HCT116 (cell line): ENCODE data around the gene DLG2. TPM values are rescaled to one million over a fixed set of nuclear protein-coding genes. Genes with fewer than 3 reads are reported as not detected.

Experiments
- ATAC-seq: fragments of 200-7000 bp; cut with Tn5 transposase; 2 replicates; pipeline ENCODE4 v1.9.1; 2020; ENCODE audit warnings: mild to moderate bottlenecking, moderate library complexity
- BruUV-seq: library from RNA; stranded (reverse); fragments of 400-500 nt; replicated peaks from 2 replicates; lab custom pipeline; 2021; lab: Mats Ljungman, UMichigan
- CTCF ChIA-PET: fragments of 300-600 bp; sonication (Branson Sonifier 250); formaldehyde crosslinking; loops from one replicate; lab custom pipeline; 2021; ENCODE audit warnings: antibody characterized with exemption; lab: Charles Lee
- POLR2A ChIA-PET: fragments of 300-600, 350-600 bp; sonication (Branson Sonifier 250); formaldehyde crosslinking; loops from one replicate; lab custom pipeline; 2021; ENCODE audit warnings: antibody characterized with exemption; lab: Charles Lee
- RAD21 ChIA-PET, 2 experiments: fragments of 300-600 bp; sonication (Branson Sonifier 250); formaldehyde crosslinking; loops; one replicate each; lab custom pipeline; 2023; ENCODE audit warnings: low total read pairs in 2 of 2; ENCODE audit not compliant: uncharacterized antibody in 2 of 2, unreplicated experiment in 2 of 2, low non-redundant PET in 1 of 2; lab: Charles Lee
- DNase-seq: peaks from one replicate; pipeline ENCODE4 v3.0.0-alpha.2; 2010; ENCODE audit warnings: low read depth, low spot score
- H2AFZ ChIP-seq: fragments of 200-600 bp; shearing (Covaris generic), sonication (generic); 2 replicates; pipeline ENCODE4 v1.6.1; 2017; ENCODE audit warnings: low read depth, mixed run types, mixed read lengths, antibody characterized with exemption, low read length; ENCODE audit not compliant: poor library complexity, severe bottlenecking
- H3K27ac ChIP-seq: 2 replicates; pipeline ENCODE4 v1.5.1; 2012; ENCODE audit warnings: low read depth, low read length
- H3K27me3 ChIP-seq: fragments of 200-600 bp; sonication (generic); 2 replicates; pipeline ENCODE4 v1.6.1; 2016; ENCODE audit warnings: mixed run types, low read length, mixed read lengths; ENCODE audit not compliant: insufficient read depth
- H3K36me3 ChIP-seq, 2 experiments: fragments of 200-500 bp in 1 of 2; fragments of 200-600 bp in 1 of 2; sonication (Bioruptor generic) in 1 of 2; sonication (generic) in 1 of 2; 2 replicates each; pipeline versions ENCODE4 v1.5.1 to v1.6.1; 2014 to 2016; ENCODE audit warnings: low read length in 2 of 2, inconsistent platforms in 1 of 2, mixed read lengths in 1 of 2, mixed run types in 1 of 2; ENCODE audit not compliant: insufficient read depth in 2 of 2, control insufficient read depth in 1 of 2
- H3K4me1 ChIP-seq, 2 experiments: fragments of 200-600 bp in 1 of 2; sonication (generic) in 1 of 2; 2 replicates each; pipeline versions ENCODE4 v1.5.1 to v1.6.1; 2012 to 2017; ENCODE audit warnings: low read length in 2 of 2, inconsistent platforms in 1 of 2, mild to moderate bottlenecking in 1 of 2, mixed read lengths in 1 of 2, mixed run types in 1 of 2, moderate library complexity in 1 of 2; ENCODE audit not compliant: insufficient read depth in 2 of 2, control insufficient read depth in 1 of 2
- H3K4me2 ChIP-seq: fragments of 200-600 bp; sonication (generic); 2 replicates; pipeline ENCODE4 v1.6.1; 2017; ENCODE audit warnings: mixed run types, low read length, mixed read lengths
- H3K4me3 ChIP-seq, 2 experiments: fragments of 200-600 bp in 1 of 2; sonication (generic) in 1 of 2; replicated peaks in 1 of 2; 2 replicates each; pipeline ENCODE4 v1.5.1; 2011 to 2016; ENCODE audit warnings: low read length in 2 of 2, control low read depth in 1 of 2, low read depth in 1 of 2, mild to moderate bottlenecking in 1 of 2, mixed read lengths in 1 of 2, mixed run types in 1 of 2
- H3K79me2 ChIP-seq: fragments of 200-600 bp; sonication (generic); 2 replicates; pipeline ENCODE4 v1.6.1; 2017; ENCODE audit warnings: mild to moderate bottlenecking, mixed run types, low read length, moderate library complexity, mixed read lengths; ENCODE audit not compliant: insufficient read depth
- H3K9ac ChIP-seq: fragments of 200-600 bp; sonication (generic); 2 replicates; pipeline ENCODE4 v1.6.1; 2016; ENCODE audit warnings: low read length, mixed read lengths
- H3K9me2 ChIP-seq: fragments of 200-600 bp; sonication (generic), shearing (Covaris generic); 2 replicates; pipeline ENCODE4 v1.6.1; 2017; ENCODE audit warnings: mixed run types, mild to moderate bottlenecking, moderate library complexity; ENCODE audit not compliant: insufficient read depth
- H3K9me3 ChIP-seq, 2 experiments: fragments of 200-500 bp in 1 of 2; fragments of 200-600 bp in 1 of 2; sonication (Bioruptor generic) in 1 of 2; sonication (generic) in 1 of 2; 2 replicates each; pipeline ENCODE4 v1.6.1; 2014 to 2017; ENCODE audit warnings: low read length in 2 of 2, mixed read lengths in 2 of 2, inconsistent platforms in 1 of 2, low read depth in 1 of 2, mild to moderate bottlenecking in 1 of 2, mixed run types in 1 of 2, moderate library complexity in 1 of 2; ENCODE audit not compliant: control insufficient read depth in 1 of 2, insufficient read depth in 1 of 2
- H4K20me1 ChIP-seq: fragments of 200-600 bp; sonication (generic), shearing (Covaris generic); 2 replicates; pipeline ENCODE4 v1.6.1; 2017; ENCODE audit warnings: mixed run types, mild to moderate bottlenecking, moderate library complexity; ENCODE audit not compliant: insufficient read depth
- CBX3 ChIP-seq: IDR thresholded peaks from 2 replicates; pipeline ENCODE4 v1.6.1; 2012; ENCODE audit warnings: low read depth
- EGR1 ChIP-seq: IDR thresholded peaks from 2 replicates; pipeline ENCODE4 v1.6.1; 2012; ENCODE audit warnings: low read depth
- ELF1 ChIP-seq: IDR thresholded peaks from 2 replicates; pipeline ENCODE4 v1.6.1; 2012; ENCODE audit warnings: low read depth, borderline replicate concordance
- EZH2phosphoT487 ChIP-seq: fragments of 200-600 bp; IDR thresholded peaks from 2 replicates; pipeline ENCODE4 v1.6.1; 2018; ENCODE audit warnings: antibody characterized with exemption, borderline replicate concordance
- JUND ChIP-seq: IDR thresholded peaks from 2 replicates; pipeline ENCODE4 v1.6.1; 2012
- POLR2AphosphoS5 ChIP-seq: IDR thresholded peaks from 2 replicates; pipeline ENCODE4 v1.6.1; 2011; ENCODE audit warnings: mild to moderate bottlenecking, low read depth, low read length, moderate library complexity
- SIN3A ChIP-seq: IDR thresholded peaks from 2 replicates; pipeline ENCODE4 v1.6.1; 2012; ENCODE audit warnings: low read depth
- SRF ChIP-seq: IDR thresholded peaks from 2 replicates; pipeline ENCODE4 v1.6.1; 2012; ENCODE audit warnings: low read depth
- ZFX ChIP-seq: fragments of 450-650 bp; IDR thresholded peaks from 2 replicates; pipeline ENCODE4 v1.6.1; 2017
- ZNF274 ChIP-seq: fragments of 200-500 bp; sonication (Bioruptor generic); IDR thresholded peaks from 2 replicates; pipeline ENCODE4 v1.6.1; 2014; ENCODE audit warnings: mild to moderate bottlenecking, low read depth, low read length, inconsistent platforms
- intact Hi-C: fragments of 100-400 bp; cut with micrococcal nuclease; formaldehyde crosslinking; loops from 2 replicates; pipeline ENCODE4 v1.10.0; 2022
- total RNA-seq: library from RNA; stranded (reverse); gene quantifications from one replicate; pipeline ENCODE4 v1.2.1, GENCODE V29; 2021; ENCODE audit not compliant: unreplicated experiment
- TF ChIP-seq, protein P1 (sequence below): IDR thresholded peaks from 2 replicates; pipeline ENCODE4 v1.6.1; 2012
- TF ChIP-seq, protein P2 (sequence below): IDR thresholded peaks from 2 replicates; pipeline ENCODE4 v1.6.1; 2011; ENCODE audit warnings: mild to moderate bottlenecking, low read length, moderate library complexity; ENCODE audit not compliant: insufficient replicate concordance; ENCODE audit errors: extremely low read depth
- TF ChIP-seq, protein P3 (sequence below), 3 experiments: fragments of 200-600 bp in 1 of 3; sonication (generic) in 1 of 3; IDR thresholded peaks in 2 of 3; conservative IDR thresholded peaks in 1 of 3; 2 replicates each; pipeline ENCODE4 v1.5.1; 2012 to 2017; ENCODE audit warnings: low read depth in 2 of 3, low read length in 2 of 3, antibody characterized with exemption in 1 of 3, borderline replicate concordance in 1 of 3, control low read depth in 1 of 3, mild to moderate bottlenecking in 1 of 3, mixed read lengths in 1 of 3, mixed run types in 1 of 3, moderate library complexity in 1 of 3; ENCODE audit not compliant: insufficient read depth in 1 of 3
- TF ChIP-seq, protein P4 (sequence below): IDR thresholded peaks from 2 replicates; pipeline ENCODE4 v1.6.1; 2012; ENCODE audit warnings: low read depth
- TF ChIP-seq, protein P5 (sequence below): IDR thresholded peaks from 2 replicates; pipeline ENCODE4 v1.6.1; 2012

Gene DLG2
- total RNA-seq, 1 experiment from 2014 or later = 2.4 TPM

DNA sequence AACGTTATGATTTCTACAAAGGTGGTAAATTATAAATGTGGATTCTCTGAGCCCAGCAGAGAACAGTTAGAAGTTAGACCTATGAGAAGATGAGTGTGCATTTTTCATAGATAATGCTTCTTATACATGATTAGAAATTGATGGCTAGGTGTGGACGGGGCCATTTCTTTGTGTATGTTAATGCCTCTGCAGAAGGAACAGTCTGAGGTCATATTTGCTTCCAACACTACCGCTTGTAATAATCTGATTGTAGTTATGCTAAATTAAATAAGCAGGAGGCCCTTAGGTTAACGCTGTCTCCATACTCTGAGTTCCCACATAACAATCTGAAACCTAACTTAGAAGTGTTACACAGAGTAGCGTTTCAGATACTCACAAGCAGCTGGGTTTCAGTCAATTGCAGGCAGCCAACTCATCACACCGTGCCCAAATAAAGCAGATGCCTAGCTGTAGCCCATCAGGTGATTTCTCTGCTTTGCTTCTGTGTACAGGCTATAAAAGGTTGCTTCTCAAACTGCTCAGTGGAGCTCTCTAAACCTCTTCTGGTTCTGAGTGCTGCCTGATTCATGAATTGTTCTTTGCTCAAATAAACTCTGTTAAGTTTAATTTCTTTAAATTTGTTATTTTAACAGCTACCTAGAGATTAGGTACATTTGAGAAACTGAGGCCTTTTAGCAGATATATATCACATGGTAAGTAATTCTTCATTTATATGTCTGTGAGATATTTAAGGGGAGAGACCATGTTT lies 1702.2 kb downstream of the DLG2 start (continued):
- TF ChIP-seq, protein P1, sequence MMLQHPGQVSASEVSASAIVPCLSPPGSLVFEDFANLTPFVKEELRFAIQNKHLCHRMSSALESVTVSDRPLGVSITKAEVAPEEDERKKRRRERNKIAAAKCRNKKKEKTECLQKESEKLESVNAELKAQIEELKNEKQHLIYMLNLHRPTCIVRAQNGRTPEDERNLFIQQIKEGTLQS = no peak
- TF ChIP-seq SIN3A = no peak
- TF ChIP-seq, protein P2, sequence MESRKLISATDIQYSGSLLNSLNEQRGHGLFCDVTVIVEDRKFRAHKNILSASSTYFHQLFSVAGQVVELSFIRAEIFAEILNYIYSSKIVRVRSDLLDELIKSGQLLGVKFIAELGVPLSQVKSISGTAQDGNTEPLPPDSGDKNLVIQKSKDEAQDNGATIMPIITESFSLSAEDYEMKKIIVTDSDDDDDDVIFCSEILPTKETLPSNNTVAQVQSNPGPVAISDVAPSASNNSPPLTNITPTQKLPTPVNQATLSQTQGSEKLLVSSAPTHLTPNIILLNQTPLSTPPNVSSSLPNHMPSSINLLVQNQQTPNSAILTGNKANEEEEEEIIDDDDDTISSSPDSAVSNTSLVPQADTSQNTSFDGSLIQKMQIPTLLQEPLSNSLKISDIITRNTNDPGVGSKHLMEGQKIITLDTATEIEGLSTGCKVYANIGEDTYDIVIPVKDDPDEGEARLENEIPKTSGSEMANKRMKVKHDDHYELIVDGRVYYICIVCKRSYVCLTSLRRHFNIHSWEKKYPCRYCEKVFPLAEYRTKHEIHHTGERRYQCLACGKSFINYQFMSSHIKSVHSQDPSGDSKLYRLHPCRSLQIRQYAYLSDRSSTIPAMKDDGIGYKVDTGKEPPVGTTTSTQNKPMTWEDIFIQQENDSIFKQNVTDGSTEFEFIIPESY = no peak
- TF ChIP-seq, all 23 proteins: peak for 0

DNA sequence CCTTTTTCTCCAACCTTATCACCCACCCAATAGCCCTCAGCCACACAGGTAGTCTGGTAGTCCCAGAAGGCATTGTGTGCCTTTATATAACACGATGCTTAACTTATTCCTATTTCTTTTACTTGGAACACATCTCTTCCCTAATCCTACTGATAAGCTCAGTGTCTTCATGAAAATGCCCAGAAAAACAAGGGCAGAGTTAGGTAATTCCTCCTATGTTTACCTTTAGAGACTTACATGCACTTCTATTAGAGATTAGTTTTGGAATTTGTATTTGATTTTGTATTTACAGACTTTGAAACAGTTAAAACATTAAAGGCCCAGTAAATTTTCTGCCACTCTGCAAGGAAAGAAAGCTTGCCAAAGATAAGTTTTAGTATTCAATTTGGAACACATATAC lies 1703.2 kb downstream of the DLG2 start:
- ChIA-PET RAD21 (no interaction called here), POLR2A (no interaction called here), CTCF (no interaction called here)
- intact Hi-C loops = no loop called here
- Histone ChIP-seq H3K4me1 (no peaks in the 10 kb centered on the region), H4K20me1 (no peaks in the 10 kb centered on the region), H3K4me2 (no peak overlapping the region), H3K9me3 (no peaks in the 10 kb centered on the region), H3K36me3 (no peaks in the 10 kb centered on the region), H3K9ac (no peak overlapping the region), H3K4me3 (no peak overlapping the region), H3K9me2 (no peaks in the 10 kb centered on the region), H3K27ac (no peak overlapping the region), H3K79me2 (no peaks in the 10 kb centered on the region), H2AFZ (no peak overlapping the region), H3K27me3 (0 out of 2 replicates have a peak, but pooled peaks cover 3% of the 10 kb centered on the region)
- no TSS peak for BruUV-seq
- DNase-seq = no peak
- no peak for ATAC-seq
- TF ChIP-seq, protein P1 = no peak
- TF ChIP-seq, protein P3, sequence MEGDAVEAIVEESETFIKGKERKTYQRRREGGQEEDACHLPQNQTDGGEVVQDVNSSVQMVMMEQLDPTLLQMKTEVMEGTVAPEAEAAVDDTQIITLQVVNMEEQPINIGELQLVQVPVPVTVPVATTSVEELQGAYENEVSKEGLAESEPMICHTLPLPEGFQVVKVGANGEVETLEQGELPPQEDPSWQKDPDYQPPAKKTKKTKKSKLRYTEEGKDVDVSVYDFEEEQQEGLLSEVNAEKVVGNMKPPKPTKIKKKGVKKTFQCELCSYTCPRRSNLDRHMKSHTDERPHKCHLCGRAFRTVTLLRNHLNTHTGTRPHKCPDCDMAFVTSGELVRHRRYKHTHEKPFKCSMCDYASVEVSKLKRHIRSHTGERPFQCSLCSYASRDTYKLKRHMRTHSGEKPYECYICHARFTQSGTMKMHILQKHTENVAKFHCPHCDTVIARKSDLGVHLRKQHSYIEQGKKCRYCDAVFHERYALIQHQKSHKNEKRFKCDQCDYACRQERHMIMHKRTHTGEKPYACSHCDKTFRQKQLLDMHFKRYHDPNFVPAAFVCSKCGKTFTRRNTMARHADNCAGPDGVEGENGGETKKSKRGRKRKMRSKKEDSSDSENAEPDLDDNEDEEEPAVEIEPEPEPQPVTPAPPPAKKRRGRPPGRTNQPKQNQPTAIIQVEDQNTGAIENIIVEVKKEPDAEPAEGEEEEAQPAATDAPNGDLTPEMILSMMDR (IDR thresholded peaks at IDR 0.05 in 2 of 3, conservative IDR thresholded peaks at IDR 0.05 in 1 of 3; ENCODE audit: borderline replicate concordance in 1 of 3, insufficient read depth in 1 of 3, low read depth in 2 of 3, low read length in 2 of 3) = no peak
- TF ChIP-seq EGR1 (no peak), ZFX (no peak), POLR2AphosphoS5 (no peak), SRF (no peak), EZH2phosphoT487 (no peak), ZNF274 (no peak), ELF1 (no peak), CBX3 (no peak), JUND (no peak)
- TF ChIP-seq, protein P4, sequence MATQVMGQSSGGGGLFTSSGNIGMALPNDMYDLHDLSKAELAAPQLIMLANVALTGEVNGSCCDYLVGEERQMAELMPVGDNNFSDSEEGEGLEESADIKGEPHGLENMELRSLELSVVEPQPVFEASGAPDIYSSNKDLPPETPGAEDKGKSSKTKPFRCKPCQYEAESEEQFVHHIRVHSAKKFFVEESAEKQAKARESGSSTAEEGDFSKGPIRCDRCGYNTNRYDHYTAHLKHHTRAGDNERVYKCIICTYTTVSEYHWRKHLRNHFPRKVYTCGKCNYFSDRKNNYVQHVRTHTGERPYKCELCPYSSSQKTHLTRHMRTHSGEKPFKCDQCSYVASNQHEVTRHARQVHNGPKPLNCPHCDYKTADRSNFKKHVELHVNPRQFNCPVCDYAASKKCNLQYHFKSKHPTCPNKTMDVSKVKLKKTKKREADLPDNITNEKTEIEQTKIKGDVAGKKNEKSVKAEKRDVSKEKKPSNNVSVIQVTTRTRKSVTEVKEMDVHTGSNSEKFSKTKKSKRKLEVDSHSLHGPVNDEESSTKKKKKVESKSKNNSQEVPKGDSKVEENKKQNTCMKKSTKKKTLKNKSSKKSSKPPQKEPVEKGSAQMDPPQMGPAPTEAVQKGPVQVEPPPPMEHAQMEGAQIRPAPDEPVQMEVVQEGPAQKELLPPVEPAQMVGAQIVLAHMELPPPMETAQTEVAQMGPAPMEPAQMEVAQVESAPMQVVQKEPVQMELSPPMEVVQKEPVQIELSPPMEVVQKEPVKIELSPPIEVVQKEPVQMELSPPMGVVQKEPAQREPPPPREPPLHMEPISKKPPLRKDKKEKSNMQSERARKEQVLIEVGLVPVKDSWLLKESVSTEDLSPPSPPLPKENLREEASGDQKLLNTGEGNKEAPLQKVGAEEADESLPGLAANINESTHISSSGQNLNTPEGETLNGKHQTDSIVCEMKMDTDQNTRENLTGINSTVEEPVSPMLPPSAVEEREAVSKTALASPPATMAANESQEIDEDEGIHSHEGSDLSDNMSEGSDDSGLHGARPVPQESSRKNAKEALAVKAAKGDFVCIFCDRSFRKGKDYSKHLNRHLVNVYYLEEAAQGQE = no peak
- TF ChIP-seq, protein P5, sequence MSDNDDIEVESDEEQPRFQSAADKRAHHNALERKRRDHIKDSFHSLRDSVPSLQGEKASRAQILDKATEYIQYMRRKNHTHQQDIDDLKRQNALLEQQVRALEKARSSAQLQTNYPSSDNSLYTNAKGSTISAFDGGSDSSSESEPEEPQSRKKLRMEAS = no peak
